ENCODE data around the gene HTR3B.

The HTR3B gene

DNA sequence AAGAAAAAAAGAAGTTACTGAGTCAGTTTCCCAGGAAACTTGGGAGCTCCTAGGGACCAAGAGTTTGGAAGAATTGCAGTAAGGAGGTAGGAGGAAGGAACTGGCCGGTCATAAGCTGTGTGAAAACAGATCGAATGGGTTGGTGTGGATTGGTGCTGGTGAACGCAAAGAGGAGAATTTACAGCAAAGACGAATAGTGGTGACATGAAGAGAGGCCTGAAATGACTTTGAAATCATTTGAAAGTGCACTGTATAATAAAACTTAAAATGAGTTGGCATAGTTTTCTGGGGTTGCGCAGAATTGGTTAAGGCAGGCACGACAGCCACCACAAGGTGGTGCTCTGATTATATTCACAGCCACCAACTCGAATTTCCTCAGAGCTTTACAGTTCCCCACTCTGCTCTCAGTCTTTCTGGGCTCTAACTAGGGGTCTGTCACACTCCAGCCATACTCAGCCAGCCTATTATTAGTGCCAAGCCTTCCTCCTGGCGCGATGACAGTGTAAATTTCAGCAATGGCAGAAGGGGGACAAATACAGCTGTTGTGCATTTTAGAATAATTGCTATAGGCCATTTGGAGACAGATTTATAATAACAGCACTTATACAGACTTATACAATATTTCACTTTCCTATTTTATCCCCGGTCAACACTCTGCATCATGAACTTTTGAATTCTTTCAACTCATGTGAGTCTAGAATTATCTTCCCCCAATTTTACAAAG, 8.3 kb upstream of the HTR3B start:
- CTCF ChIA-PET = interaction anchor here (0.5 to 3.3 kb wide), 22 partner anchors 9 to 1628 kb away, joined by 3 to 60 read pairs (median 3); partner anchors contain the start of genes HTR3A and USP28

DNA sequence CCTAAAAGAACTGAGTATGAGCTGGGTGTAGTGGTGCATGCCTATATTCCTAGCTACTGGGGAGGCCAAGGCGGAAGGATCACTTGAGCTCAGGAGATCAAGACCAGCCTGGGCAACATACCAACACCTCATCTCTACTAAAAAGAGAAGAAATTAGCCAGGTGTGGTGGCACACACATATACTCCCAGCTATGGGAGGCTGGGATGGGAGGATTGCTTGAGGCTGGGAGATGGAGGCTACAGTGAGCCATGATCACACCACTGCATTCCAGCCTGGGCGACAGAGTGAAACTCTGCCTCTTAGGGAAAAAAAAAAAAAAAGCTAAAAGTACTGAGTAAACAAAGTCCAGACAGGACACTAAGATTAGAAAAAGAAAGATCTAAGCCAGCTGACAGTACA, 3.5 kb upstream of the HTR3B start:
- TF ChIP-seq CTCF (conservative IDR thresholded peaks at IDR 0.05; ENCODE audit: low read depth) = no peak
- CTCF ChIA-PET = interaction anchor here (0.6 kb wide), 2 partner anchors 278 to 290 kb away, joined by 3 to 5 read pairs; no protein-coding TSS in a partner anchor
- POLR2A ChIA-PET (ENCODE audit: low non-redundant PET) = no interaction called here
- no peak for DNase-seq (ENCODE audit: low spot score)
- no peak overlapping the region for H3K27ac ChIP-seq

More for the DNA sequence above, 8.3 kb upstream of the HTR3B start:
- DNase-seq (ENCODE audit: low spot score) = peak; percentile 31
- H3K27ac ChIP-seq = no peak overlapping the region
- POLR2A ChIA-PET (ENCODE audit: low non-redundant PET) = no interaction called here
- TF ChIP-seq CTCF (conservative IDR thresholded peaks at IDR 0.05; ENCODE audit: low read depth) = peak; percentile 83

DNA sequence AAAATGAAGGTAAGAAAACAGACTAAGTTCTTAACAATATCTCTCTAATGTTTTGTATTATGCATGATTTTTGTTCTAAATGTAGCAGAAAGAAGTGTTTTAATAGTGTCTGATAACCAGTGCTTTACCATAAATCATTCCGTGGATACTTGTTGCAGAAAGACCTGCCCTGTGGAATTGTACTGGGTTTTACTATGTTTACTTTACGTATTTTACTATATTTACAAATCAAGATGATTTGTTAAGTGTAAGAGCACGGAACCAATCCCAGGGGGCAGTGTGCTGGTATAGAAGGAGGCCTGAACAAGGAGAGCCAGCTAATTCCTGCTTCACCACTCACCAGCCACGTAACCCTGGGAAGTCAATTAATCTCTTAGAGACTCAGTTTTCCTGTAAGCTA, 1.4 kb downstream of the HTR3B start:
- ChIA-PET CTCF (interaction anchor here (0.7 to 1.8 kb wide), 3 partner anchors 10 to 540 kb away, joined by 3 to 10 read pairs (median 4); no protein-coding TSS in a partner anchor), POLR2A (ENCODE audit: low non-redundant PET) (no interaction called here)
- 0 out of 2 replicates have a peak, but pooled peaks have one; percentile 5 for TF ChIP-seq CTCF (conservative IDR thresholded peaks at IDR 0.05; ENCODE audit: low read depth)
- DNase-seq (ENCODE audit: low spot score) = no peak
- H3K27ac ChIP-seq = no peak overlapping the region

DNA sequence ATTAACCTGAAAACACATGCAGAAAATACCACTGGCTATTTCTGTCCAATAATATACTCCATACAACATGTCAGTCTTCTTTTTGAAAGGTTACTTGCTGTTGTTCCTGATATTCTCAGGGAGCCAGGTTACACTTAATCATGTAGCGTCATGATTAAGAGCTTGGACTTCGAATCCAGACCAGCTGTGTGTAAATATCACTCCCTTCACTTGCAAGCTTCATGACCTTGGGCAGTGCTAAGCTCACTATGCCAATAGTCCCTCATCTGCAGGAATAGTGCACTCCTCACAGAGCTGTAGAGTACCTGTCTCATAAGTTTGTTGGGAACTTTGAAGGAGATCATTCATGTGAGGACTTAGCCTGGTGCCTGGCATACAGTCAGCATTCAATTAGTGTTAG, 1.9 kb downstream of the HTR3B start:
- ChIA-PET POLR2A (ENCODE audit: low non-redundant PET) (no interaction called here), CTCF (interaction anchor here (1.4 to 1.8 kb wide), 2 partner anchors 10 to 355 kb away, joined by 3 to 10 read pairs; no protein-coding TSS in a partner anchor)
- H3K27ac ChIP-seq = no peak overlapping the region
- DNase-seq (ENCODE audit: low spot score) = no peak
- no peak for TF ChIP-seq CTCF (conservative IDR thresholded peaks at IDR 0.05; ENCODE audit: low read depth)

GRCh38 chr11:113907152-113907551, 2.6 kb downstream of the HTR3B start:
- ChIA-PET POLR2A (ENCODE audit: low non-redundant PET) (no interaction called here), CTCF (interaction anchor here (0.6 to 1.8 kb wide), 3 partner anchors 11 to 354 kb away, joined by 3 to 10 read pairs (median 3); no protein-coding TSS in a partner anchor)
- no peak overlapping the region for H3K27ac ChIP-seq
- no peak for TF ChIP-seq CTCF (conservative IDR thresholded peaks at IDR 0.05; ENCODE audit: low read depth)
- no peak for DNase-seq (ENCODE audit: low spot score)

GRCh38 chr11:113907681-113908080, 3.1 kb downstream of the HTR3B start:
- CTCF ChIA-PET = interaction anchor here (0.6 to 1.4 kb wide), 3 partner anchors 11 to 354 kb away, joined by 3 to 4 read pairs (median 3); no protein-coding TSS in a partner anchor
- POLR2A ChIA-PET (ENCODE audit: low non-redundant PET) = no interaction called here
- no peak overlapping the region for H3K27ac ChIP-seq
- no peak for DNase-seq (ENCODE audit: low spot score)
- no peak for TF ChIP-seq CTCF (conservative IDR thresholded peaks at IDR 0.05; ENCODE audit: low read depth)

Data from RWPE1 (cell line).